Measurements from ENCODE around the gene H6PD.

DNA sequence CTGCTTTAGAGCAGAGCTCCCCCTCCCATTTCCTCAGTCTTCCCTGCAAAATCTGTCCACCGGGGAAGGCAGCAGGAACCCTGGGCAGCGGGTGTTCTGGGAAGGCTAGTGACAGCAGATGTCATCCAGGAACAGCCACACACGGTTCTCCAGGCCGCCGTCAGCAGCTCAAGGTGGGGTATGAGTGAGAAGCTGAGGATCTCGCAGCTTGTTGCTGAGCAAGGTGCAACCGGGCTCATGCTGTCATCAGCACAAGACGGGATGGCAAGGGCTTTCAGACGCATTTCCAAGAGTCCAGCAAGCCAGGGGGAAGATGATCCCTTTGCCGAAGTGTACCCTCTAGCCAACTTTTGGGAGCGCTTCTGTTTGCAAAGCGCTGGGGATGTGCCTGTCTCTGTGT is 35.1 kb downstream of the H6PD start:
- TF ChIP-seq GATA3 (IDR thresholded peaks at IDR 0.05; ENCODE audit: low read depth, low read length), result no peak
- no peak for TF ChIP-seq GATA2 (IDR thresholded peaks at IDR 0.05; ENCODE audit: low read depth, low read length)
